Measurements from ENCODE around the gene FEV.
"Not testable (repeated sequence)": the region's sequence is repeated elsewhere in the genome, so short reads cannot be mapped to it uniquely, and the experiment has no call there.

FEV gene

DNA sequence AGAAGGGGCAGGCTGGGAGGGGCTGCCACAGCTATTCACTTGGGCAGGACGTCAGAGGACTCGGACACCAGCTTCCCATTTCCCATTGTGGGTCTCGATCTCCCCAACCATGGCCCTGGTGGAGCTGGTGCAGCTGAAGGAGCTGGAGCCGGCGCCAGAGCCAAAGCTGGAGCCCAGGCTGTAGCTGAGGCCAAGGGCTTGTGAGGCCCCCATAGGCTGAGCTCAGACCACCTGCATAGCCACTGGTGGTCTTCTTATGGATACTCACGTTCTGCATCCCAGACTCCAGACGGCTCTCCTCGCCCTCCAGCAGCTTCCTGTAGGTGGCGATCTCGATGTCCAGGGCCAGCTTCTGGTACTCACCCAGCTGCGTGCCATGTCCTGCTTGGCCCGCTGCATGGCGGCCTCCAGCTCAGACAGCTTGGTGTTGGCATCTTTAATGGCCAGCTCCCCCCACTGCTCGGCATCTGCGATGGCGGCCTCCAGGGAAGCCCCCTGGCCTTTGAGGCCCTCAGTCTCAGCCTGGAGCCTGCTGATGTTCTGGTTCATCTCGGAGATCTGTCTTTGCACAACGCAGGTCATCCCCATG lies 31.5 kb downstream of the FEV start:
- no peak for DNase-seq (ENCODE audit: low read depth)
- no peak overlapping the region for H3K4me3 ChIP-seq (replicated peaks; ENCODE audit: low read depth, low read length)
- TF ChIP-seq, protein P1, sequence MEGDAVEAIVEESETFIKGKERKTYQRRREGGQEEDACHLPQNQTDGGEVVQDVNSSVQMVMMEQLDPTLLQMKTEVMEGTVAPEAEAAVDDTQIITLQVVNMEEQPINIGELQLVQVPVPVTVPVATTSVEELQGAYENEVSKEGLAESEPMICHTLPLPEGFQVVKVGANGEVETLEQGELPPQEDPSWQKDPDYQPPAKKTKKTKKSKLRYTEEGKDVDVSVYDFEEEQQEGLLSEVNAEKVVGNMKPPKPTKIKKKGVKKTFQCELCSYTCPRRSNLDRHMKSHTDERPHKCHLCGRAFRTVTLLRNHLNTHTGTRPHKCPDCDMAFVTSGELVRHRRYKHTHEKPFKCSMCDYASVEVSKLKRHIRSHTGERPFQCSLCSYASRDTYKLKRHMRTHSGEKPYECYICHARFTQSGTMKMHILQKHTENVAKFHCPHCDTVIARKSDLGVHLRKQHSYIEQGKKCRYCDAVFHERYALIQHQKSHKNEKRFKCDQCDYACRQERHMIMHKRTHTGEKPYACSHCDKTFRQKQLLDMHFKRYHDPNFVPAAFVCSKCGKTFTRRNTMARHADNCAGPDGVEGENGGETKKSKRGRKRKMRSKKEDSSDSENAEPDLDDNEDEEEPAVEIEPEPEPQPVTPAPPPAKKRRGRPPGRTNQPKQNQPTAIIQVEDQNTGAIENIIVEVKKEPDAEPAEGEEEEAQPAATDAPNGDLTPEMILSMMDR (IDR thresholded peaks at IDR 0.05; ENCODE audit: low read length, missing control alignments), result no peak

DNA sequence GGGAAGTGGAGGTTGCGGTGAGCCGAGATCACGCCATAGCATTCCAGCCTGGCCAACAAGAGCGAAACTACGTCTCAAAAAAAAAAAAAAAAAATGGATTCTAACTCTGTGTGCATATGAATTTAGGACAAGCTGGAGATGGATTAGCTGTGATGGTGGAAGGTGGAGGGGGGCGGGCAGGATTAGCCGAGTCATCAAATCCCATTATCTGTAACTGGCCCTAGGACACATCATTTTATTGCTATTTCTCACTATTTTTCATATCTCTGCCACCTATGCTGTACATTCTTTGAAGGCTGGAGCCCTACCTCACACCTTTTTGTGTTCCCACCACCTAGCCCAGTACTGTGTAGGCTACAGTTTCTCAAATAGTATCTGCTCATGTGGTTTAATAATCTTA lies 32.8 kb downstream of the FEV start:
- no peak overlapping the region for H3K4me3 ChIP-seq (replicated peaks; ENCODE audit: low read depth, low read length)
- TF ChIP-seq, protein P1 (IDR thresholded peaks at IDR 0.05; ENCODE audit: low read length, missing control alignments), result no peak
- no peak for DNase-seq (ENCODE audit: low read depth)

DNA sequence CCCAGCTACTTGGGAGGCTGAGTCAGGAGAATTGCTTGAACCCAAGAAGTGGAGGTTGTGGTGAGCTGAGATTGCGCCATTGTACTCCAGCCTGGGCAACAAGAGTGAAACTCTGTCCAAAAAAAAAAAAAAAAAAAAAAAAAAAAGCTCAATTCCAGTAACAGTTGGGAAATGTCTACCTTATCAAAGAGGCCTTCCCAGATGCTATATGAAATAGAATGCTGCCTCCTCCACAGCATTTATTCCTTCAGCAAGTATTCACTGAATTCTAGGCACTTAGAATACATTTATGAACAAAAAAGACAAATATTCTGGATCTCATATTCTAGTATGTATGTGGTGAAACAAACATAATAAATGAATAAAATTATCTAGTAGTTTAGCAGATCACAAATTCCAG lies 38.4 kb downstream of the FEV start:
- DNase-seq (ENCODE audit: low read depth), result peak; percentile 31
- TF ChIP-seq, protein P1 (IDR thresholded peaks at IDR 0.05; ENCODE audit: low read length, missing control alignments), result no peak
- no peak overlapping the region for H3K4me3 ChIP-seq (replicated peaks; ENCODE audit: low read depth, low read length)

DNA sequence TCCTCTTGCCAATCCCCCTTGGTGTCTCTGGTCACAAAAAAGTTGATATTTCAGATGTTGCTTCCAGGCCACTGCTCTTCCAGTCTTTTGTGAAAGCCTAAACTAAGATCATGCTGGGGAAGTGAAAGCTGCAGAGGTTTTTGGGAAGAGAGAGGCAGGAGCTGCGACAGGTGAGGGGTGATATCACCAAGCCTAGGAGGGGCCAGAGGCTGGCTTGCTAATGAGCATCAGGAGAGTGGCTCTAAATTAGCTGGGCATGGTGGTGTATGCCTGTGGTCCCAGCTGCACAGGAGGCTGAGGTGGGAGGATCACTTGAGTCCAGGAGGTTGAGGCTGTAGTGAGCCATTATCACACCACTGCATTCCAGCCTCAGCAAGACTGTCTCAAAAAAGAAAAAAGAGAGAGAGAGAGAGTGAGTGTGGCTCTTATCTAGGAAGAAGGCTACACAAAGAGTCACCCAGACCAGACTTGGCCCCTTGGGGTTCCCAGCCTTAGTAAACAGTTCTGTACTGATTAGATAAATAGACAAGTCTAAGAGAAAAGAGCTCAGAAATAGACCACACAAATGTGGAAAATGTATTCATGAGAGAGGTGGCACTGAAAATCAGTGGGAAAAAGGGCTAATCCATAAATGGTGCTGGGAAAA lies 40.1 kb downstream of the FEV start:
- TF ChIP-seq, protein P1 (IDR thresholded peaks at IDR 0.05; ENCODE audit: low read length, missing control alignments), result no peak
- H3K4me3 ChIP-seq (replicated peaks; ENCODE audit: low read depth, low read length), result no peak overlapping the region
- no peak for DNase-seq (ENCODE audit: low read depth)

DNA sequence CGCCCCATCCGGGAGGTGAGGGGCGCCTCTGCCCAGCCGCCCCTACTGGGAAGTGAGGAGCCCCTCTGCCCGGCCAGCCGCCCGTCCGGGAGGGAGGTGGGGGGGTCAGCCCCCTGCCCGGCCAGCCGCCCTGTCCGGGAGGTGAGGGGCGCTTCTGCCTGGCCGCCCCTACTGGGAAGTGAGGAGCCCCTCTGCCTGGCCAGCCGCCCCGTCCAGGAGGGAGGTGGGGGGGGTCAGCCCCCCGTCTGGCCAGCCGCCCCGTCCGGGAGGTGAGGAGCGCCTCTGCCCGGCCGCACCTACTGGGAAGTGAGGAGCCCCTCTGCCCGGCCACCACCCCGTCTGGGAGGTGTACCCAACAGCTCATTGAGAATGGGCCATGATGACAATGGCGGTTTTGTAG lies 53.2 kb downstream of the FEV start:
- not testable (repeated sequence) for H3K4me3 ChIP-seq (replicated peaks; ENCODE audit: low read depth, low read length); DNase-seq (ENCODE audit: low read depth)

Data from fibroblast of pulmonary artery (primary cell).